Fibroblast of skin of back (primary cell): ENCODE results near the gene ZMAT5.

Experiments used
- DNase-seq: peaks from one replicate; pipeline ENCODE4 v3.0.0-alpha.2; 2013

The ZMAT5 gene

DNA sequence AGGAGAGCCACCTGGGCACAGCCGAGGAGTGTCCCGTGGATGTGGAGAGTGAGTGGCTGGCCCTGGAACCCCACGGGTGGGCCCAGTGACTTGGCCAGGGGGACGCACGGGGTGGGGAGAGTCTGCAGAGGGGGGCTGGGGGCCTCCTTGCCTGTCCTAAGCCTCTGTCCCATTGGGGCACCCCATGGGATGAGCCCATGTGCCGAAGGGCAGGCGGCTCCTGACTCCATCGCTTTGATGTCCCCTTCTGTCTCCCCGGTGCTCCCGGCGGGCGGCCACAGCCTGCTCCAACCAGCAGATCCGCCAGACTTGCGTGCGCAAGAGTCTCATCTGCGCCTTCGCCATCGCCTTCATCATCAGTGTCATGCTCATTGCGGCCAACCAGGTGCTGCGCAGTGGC lies 37.6 kb downstream of the ZMAT5 start:
- no peak for DNase-seq

DNA sequence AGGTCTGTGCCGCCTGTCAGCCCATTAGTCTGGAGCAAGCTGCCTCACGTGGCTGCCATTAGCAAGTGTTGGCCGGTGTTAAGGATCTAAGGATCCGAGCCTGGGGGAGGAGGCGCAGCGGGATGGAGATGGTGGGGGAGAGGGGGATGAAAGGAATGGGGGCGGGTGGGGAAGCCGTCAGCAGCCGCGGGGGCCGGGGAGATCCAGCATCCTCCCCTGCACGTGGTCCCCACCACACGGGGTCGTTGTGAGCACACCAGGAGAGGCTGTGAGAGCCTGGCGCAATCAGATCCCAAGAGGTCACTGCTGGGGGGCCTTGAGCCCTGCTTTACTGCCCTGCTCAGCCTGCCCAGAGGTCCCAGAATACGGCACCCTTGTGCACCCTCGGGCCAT lies 39.7 kb downstream of the ZMAT5 start:
- DNase-seq, result peak; percentile 35

DNA sequence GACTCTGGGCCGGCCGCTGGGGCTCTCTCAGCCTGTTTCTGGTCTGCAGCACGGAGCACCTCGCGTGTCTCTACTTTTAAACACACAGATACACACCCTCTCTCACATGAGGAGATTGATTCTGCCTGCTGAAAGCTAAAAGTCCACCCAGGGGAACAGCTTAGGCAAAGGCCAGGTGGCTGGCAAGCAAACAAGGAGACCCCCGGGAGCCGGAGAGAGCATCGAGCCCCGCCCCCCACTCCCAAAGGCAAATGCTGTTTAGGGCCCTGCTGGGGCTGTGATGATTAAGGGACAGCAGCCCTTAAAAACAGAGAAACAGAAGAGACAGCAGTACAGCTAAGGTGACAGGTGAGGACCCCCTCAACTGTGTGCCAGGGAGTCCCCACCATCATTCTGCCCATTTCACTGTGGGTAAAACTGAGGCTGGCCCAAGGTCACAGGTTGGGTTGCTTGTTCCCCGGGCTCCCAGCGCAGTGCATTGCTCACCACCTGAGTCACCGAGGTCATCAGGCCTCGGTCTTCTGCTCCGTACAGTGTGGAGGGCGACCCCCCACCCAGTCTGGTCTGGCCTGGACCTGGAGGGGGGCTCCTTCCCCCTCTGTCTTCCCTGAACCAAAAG lies 40.2 kb downstream of the ZMAT5 start:
- peak; percentile 16 for DNase-seq

DNA sequence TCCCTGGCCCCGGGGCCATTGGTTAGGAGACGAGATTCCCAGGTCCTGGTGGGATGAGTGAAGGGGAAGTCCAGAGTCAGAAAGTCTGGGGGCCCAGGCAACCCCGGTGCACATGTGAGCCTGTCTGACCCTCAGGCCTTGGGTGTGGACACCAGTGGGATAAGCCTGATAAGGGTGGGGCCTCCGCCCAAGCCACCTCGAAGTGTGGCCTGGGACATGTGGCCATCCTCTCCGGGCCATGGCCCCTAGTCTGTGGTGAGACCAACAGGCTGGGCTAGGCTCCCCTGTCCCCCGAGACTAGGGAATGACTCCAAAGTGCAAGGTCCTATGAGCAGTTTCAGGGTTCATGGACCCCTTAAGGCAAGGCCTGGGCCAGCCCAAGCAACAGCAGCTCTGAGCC lies 40.7 kb downstream of the ZMAT5 start:
- DNase-seq, result no peak

DNA sequence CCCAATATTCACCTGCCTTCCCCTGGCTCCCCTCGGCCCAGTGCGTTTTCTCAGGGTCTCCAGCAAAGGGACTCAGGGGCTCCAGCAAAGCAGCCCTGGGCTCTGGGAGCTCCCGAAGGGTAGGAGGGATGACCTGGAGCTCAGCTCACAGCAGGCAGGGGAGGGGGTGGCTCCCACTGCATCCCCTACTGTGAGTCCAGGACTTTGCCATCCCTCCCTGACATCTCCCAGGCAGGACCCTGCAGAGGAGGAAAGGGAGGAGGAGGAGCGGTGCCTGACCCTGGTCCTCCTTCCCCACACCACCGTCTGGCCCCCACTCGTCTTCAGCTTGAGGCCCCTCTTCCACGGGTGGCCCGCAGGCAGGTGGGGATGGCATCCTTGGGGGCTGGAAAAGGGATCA lies 42.0 kb downstream of the ZMAT5 start:
- no peak for DNase-seq

DNA sequence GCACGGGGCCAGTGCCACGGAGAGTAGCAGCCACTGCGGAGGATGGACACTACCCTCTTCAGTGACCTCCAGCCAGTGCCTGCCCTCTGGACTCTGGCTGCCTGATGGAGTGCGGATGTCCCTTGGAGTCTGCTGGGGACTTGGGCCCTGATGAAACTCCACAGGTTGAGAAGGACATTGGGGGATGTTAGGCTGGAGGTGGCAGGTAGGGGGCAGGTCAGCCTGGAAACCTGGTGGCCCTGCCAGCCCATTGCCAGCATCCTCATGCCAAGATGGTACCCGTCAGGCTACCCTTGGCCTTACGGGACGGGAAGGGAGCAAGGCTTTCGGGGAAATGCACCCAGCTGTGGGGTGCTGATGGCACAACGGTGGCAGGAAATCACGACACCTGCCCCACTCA lies 43.0 kb downstream of the ZMAT5 start:
- no peak for DNase-seq

DNA sequence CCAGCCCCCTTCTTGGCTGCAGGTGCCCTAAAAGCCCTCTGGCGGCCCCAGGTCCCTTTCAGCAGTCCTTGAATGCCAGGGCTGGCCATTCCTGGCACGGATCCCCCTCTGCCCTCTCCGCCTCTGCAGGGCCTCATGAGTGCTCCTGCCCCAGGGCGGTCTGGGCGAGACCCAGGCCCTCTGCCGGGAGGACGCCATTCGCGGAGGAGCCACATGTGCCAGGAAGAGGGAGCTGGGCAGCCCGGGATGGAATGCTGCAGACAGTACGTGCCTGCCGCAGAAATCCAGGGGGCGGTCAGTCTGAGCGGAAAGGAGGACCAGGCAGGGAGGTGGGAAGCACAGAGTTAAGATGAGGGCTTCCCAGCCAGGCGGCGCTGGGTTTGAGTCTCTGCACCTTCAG lies 44.2 kb downstream of the ZMAT5 start:
- DNase-seq, result no peak

DNA sequence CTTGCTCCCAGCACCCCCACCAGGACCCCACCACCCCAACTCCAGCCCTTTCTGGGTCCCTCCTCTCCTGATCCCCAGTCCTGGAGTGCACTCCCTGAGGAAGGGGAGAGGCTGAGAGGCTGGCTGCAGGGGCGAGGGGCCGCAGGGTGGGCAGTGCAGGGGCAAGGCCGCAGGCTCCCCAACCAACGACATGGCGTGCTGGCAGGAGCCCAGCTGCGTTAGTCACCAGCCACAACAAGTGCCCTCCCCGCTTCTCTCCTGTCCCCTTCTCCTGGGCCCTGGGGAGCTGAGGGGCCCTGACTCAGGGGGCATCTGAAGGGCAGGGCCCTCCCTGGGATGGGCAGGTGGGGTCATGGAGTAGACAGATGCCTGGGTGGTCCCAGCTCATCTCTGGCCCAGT lies 44.7 kb downstream of the ZMAT5 start:
- DNase-seq, result no peak

DNA sequence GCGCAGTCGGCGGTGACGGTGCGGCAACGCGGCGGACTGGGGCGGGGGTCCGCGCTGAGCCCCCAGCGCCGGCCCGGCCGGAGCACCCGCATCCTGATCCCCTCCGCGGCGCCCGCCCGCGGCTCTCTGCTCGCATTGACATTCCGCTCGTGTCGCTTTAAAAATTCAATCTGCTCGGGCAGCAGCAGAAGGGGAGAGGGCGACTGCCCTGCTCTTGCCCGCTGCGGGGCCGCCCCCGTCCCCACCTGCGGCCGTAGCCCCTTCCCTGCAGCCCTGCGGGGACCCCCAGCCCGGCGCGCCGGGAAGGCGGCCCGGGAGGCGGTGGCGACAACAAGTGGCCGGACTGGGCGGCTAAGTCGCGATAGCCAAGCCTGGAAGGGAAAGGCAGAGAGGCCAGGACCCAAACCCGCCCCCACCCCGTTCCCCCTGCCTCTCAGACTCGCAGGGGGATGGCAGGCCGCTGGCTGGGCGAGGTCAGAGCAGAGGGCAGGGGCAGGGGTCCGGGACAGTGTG lies 45.9 kb downstream of the ZMAT5 start:
- DNase-seq, result no peak

DNA sequence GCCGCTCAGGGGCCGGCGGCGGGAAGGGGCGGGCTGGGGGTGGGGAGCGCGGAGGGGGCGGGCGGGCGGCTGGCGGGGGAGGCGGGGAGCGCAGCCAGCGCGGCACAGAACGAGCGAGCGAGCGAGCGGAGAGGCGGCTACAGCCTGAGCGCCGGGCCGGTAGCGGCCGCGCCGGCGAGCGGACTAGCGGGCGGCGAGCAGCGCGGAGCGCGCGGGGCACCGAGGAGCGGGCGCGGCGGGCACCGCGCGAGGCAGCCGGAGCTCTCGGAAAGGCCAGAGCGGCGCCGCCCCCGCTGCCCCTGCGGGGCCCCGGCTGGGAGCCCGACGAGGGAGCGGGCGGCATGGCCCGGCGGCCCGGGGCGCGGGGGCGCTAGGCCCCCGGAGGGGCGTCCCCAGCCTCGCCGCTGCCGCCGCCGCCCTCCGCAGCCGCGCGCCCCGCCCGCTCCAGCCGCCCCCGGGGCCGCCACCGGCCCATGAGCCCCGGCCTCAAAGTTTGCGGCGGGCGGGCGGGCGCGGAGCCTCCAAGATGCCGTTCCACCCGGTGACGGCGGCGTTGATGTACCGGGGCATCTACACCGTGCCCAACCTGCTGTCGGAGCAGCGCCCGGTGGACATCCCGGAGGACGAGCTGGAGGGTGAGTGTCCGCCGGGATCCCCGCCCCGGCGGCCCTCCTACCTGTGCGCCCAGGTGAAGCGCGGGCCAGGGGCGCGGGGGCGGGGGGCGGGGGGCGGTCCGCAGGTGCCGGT lies 46.7 kb downstream of the ZMAT5 start, which contains the start of gene CABP7:
TSS of gene CABP7 (plus strand) at position 105 of the 747 bp plus-strand sequence. CDS start at position 527, 422 bp downstream.
- DNase-seq, result no peak

DNA sequence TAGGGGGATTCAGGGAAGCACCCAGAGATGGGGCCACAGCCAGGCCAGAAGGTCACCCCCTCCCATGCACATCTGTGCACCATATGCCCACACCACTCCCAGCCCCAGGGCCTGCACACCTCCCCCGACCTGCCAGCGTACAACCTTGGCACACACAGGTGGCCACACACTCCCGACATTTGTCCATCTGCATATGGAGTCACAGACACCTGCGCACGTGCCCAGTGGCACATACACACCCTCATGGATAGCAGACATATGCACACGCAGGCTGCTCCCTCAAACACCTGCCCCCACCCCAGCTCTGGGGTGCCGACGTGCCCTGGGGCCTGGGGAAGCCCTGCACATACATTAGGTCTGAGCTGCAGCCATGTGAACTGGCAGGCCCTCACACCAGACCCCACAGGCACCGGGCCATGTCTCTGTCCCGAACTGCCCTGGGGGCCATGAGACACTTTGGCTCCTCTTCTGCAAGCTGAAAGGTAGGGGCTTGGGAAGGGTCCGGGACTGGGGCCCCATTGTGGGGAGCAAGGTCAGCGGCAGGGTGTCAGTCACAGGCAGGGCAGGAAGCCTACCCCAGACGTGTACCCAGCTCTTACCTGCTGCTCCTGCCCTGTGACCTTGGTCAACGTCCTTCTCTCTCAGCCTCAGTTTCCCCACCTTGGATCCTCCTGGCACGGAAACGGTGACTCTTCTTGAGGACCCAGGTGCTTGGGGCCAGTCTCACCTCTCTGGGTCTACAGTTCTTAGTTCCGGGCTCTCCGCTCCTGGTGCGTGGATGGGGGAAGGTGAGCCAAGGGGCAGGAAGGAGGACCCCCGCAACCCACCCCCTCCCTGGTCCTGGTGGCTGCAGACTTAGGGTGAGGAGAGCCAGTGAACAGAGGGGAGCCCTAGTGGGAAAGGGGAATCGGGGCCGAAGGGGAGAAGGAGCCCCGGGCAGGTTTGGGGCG lies 47.6 kb downstream of the ZMAT5 start:
- DNase-seq, result no peak

DNA sequence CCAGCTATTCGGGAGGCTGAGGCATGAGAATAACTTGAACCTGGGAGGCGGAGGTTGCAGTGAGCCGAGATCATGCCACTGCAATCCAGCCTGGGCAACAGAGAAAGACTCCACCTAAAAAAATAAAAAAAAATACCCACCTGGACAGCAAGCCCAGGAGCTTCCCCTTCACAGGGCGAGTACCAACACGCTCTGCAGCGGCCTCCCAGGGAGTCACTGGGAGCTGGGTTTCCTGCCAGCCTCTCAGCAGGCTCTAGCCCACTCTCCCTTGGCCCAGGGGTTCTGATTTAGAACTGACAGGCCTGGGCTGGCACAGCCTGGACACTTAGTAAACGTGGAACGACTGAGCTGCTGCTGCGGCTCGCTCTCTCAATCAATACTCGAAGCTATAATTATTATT lies 49.0 kb downstream of the ZMAT5 start:
- DNase-seq, result no peak

DNA sequence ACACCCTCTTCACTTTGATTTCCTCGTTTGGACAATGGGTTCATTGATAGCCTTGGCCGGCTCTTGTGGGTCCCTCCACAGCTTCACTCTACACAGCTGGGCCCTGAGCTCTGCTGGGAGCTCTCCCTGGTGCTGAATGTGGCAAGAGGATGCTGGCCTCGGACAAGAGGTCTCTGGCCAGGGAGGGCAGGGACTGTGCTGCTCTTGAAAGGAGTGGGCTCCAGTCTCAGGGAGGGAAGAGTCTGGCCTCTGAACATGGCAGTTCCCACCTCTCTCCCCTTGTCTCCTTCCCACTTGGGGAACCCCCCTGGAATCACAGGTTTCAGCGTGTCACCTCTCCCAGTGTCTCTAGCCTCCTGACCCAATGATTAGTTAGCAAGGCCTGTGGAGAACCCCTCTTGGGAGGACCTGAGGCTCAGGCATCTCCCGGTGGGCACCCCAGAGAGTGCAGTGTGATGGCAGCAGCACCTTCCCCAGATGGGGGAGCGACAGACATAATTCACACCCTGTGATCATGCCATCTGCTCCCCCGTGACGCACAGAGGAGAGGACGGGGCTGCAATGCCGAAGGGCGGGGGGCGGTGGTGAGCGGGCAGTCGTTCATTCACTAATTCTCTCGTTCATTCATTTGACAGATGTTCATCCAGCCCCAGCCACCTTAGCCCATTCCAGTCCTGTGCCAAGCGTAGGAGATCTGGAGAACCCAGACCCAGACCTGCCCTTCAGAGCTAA lies 49.8 kb downstream of the ZMAT5 start:
- peak; percentile 71 for DNase-seq

DNA sequence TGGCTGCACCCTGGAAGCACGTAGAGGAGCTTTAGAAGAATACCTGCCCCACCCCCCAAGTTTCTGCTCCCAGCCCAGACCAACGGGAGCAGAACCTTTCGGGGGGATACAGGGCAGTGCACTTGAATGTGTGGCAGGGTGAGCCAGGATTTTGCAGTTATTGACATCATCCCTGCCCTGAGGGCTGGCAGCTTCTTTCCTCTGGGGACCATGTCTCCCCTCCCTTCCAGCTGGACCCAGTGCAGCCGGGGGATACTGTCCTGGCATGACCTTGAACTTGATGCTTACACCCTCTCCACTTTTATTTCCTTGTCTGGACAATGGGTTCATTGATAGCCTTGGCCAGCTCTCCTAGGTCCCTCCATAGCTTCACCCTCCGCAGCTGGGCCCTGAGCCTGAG lies 51.1 kb downstream of the ZMAT5 start:
- DNase-seq, result no peak

DNA sequence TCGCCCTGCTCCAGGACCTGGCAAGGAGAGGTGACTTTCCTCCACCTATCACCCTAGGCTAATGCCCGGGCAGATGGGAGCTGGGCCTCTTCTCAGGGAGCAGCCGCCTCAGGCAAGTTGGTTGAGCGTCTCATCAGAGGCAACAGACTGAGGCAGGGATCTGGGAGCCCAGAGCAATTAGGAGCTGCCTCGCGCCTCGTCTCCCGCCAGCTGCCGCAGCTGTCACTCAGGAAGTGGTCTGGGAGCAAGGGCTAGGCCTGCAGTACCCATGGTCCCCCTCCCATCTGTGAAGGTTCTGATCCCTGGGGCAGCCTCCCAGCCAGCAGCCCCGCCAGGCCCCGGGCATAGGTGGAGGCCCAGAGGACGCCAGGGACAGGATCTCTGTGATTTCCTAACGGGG lies 51.6 kb downstream of the ZMAT5 start:
- no peak for DNase-seq

DNA sequence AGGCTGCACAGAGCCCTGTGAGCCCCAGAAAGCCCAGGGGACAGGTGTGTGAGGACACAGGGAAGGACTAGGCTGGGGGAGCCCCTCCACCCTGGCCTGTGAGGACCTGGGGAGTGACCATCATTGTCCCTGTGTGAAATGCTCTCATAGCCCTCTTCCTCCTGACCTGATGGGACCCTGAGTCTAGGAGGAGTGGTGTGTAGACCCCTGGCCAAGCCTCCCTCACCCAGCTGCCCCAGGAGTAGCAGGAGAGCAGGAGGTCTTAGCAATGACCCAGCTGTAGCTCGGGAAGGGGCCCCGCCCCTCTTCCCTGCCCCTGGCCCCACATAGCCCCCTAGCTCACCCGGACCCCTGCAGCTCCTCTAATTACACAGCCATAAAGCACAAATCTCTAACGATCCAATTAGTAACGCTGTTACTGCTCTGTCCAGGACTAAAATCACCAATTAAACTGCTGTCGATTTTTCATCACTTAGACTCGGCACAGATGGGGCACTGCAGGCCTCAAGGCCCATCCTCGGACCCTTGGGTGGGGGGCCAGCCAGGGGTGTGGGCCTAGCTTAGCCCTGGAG lies 53.6 kb downstream of the ZMAT5 start:
- DNase-seq, result no peak

DNA sequence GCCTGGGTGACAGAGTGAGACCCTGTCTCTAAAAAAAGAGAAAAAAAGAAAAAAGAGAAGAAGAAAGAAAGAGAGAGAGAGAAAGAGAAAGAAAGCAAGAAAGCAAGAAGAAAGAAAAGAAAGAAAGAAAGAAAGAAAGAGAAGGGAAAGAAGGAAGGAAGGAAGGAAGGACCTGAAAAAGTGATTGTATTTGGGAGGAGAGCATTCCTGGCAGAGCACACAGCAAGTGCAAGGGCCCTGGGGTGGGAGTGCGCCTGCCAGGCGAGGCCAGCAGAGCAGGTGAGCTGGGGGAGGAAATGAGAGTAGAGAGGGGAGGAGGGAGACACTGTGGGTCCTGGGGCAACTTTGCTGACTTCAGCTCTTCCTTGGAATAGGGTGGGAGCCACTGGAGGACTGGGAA lies 54.7 kb downstream of the ZMAT5 start:
- no peak for DNase-seq

DNA sequence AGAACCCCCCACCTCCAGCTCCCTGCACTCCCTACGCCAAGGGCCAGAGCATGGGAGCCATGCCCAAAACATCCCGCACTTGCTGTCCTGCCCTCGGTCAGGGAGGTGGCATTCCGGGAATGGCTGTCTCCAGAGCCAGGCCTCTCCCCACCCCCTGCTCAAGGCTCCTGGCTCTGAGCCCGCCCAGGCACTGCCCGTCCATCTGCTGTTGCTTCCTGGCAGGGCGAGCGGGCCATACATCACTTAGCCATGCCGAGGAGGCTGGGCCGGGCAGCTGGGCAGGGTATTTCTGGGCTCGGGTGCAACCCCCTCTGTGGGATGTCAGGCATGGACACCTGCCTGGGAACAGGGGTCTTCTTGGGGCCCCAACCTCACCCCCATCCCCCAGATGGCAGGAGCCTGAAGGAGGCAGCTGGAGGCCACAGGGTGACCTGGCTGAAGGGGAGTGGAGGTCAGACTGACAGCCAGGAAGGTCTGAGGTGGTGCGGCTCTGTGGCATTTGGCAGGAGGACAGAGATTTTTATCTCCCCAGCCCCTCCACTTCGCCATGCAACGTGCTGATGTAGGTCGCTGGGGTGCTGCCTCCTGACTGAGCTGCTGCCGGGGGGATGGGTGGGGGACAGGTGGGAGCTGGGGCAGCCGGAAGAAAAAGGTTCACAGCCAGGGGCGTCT lies 55.7 kb downstream of the ZMAT5 start:
- no peak for DNase-seq

DNA sequence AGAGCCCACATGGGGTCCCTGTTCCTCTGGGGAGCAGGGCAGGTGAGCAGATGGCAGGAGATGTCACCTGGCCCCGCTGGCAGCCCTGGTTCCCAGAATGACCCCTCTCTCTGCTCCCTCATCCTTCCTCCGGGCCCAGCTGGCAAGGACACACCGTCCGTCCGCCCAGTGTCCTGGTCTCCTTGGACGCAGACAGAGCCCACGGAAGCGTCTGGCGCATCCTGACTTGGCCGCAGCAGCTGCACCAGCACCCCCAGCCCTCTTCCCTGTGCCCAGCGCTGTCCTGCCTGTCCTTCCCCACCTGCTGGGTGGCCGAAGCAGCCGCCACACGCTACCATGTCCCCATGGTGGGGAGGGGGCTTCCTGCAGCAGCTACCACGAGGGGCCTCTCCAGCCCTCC lies 56.6 kb downstream of the ZMAT5 start:
- no peak for DNase-seq

DNA sequence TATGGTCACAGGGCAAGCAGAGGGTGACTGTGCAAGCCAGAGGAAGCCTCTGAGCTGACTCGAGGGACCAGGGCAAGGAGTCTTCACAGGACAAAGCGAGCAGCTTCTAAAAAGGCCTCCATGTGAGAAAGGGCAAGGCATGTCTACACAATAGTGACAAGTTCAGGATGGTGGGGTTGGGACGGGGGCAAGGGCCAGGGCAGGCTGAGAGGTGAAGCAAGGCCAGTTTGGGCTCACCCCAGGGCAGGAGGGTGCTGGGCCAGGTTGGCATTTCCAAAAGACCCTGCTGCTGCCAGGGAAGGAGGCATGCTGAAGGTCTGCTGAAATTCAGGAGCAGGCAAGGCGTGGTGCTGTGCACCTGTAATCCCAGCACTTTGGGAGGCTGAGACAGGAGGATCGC lies 59.3 kb downstream of the ZMAT5 start:
- no peak for DNase-seq

DNA sequence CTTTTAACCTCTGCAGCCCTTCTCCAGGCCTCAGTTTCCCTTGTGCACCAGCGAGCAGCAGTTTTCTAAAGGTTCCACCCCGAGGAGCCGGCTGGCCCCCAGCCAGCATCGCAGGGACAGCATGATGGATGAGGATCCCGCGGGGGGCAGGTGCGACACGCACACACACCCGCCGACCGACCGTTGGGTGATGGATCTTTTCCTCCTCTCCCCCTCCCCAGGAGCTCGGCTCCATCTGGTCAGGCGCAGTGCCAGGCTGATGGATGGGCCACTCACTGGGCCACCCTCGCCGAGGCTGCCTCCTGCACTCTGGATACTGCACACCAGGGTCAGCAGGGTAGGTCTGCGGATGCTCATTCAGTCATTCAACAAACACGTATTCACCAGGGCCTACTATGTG lies 59.8 kb downstream of the ZMAT5 start:
- DNase-seq, result no peak

DNA sequence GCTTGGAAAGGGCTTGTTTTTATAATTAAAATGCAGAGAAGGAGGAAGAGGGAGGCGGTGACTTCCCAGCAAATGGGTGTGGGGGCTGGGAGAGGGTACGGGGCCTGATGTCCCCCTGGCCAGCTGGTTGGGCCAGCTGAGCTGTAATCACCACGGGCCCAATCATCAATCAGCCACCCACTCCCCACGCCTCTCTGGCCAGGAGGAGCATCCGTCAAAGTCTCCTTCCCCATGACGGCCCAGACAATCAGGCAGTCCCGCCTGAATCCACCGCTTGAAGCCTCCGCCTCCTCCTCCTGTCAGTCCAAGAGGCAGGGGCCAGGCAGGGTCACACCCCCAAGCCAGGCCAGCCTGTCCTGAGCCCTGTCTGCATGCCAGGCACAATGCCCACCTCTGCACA lies 60.3 kb downstream of the ZMAT5 start:
- DNase-seq, result no peak
